ENCODE data around the gene CLIC3. TPM values are rescaled to one million over a fixed set of nuclear protein-coding genes. Genes with fewer than 3 reads are reported as not detected.

CLIC3 gene
- total and polyA plus RNA-seq, 11 donors: 1.5 to 16.7 (median 5.0) TPM

GRCh38 chr9:136981588-136982231 is 14.7 kb downstream of the CLIC3 start:
- Histone ChIP-seq H3K36me3 (no peaks in the 10 kb centered on the region), H3K4me1 (peaks cover 4 to 86% (median 45%) of the 10 kb centered on the region in 12 donors), H3K27me3 (peaks cover 0 to 36% (median 6%) of the 10 kb centered on the region in 9 donors), H3K4me3 (no peak overlapping the region), H3K27ac (peak overlapping the region; percentile 27 to 98 (median 84)), H3K9me3 (no peaks in the 10 kb centered on the region)
- intact Hi-C loops (cut with DNase I): loop anchor here in 2 of 10 donors (5.0 kb wide), 2 partner anchors 34 to 189 kb away; partner anchors contain the start of genes C8G (in 1 of the 2) and TMEM141 (in 1 of the 2)
- TF ChIP-seq CTCF (IDR thresholded peaks at IDR 0.05) (peak in 4 of 12 donors; percentile 9 to 38 (median 32)), POLR2A (IDR thresholded peaks at IDR 0.05) (peak in 1 of 2 donors; percentile 26)
- DNase-seq (peak; percentile 72 to 89 (median 85)), ATAC-seq (peak; percentile 10 to 61 (median 22))
- 27 to 48% (median 35%) methylated on average over 6 to 17 of the region's 17 CpGs for WGBS, 4 donors

- Histone ChIP-seq H3K4me1 (peaks cover 6 to 92% (median 52%) of the 10 kb centered on the region in 12 donors), H3K36me3 (no peaks in the 10 kb centered on the region), H3K27ac (peak overlapping the region; percentile 27 to 98 (median 84)), H3K27me3 (peaks cover 0 to 28% (median 6%) of the 10 kb centered on the region in 9 donors), H3K9me3 (no peaks in the 10 kb centered on the region), H3K4me3 (no peak overlapping the region)
- TF ChIP-seq POLR2A (IDR thresholded peaks at IDR 0.05): no peak
- no peak for TF ChIP-seq CTCF (IDR thresholded peaks at IDR 0.05)
- ATAC-seq: no peak
- WGBS, 4 donors: 57 to 74% (median 67%) methylated on average over 13 to 16 of the region's 16 CpGs
- intact Hi-C loops (cut with DNase I): loop anchor here in 2 of 10 donors (5.0 kb wide), 2 partner anchors 34 to 189 kb away; partner anchors contain the start of genes C8G (in 1 of the 2) and TMEM141 (in 1 of the 2)
- peak in 1 of 5 donors; percentile 37 for DNase-seq
Observed at GRCh38 chr9:136980669-136981478, 15.5 kb downstream of the CLIC3 start.

- no peaks in the 10 kb centered on the region for H3K9me3 ChIP-seq
- no peaks in the 10 kb centered on the region for H3K36me3 ChIP-seq
- intact Hi-C loops (cut with DNase I): loop anchor here in 2 of 10 donors (5.0 kb wide), 2 partner anchors 33 to 188 kb away; partner anchors contain the start of genes C8G (in 1 of the 2) and TMEM141 (in 1 of the 2)
- ATAC-seq: no peak
- TF ChIP-seq CTCF (IDR thresholded peaks at IDR 0.05) (no peak), POLR2A (IDR thresholded peaks at IDR 0.05) (no peak)
- peaks cover 10 to 92% (median 61%) of the 10 kb centered on the region in 12 donors for H3K4me1 ChIP-seq
- H3K27ac ChIP-seq: peak overlapping the region in 10 of 12 donors; percentile 32 to 98 (median 85)
- WGBS, 4 donors: 82 to 90% (median 88%) methylated on average over 17 to 26 of the region's 26 CpGs
- H3K27me3 ChIP-seq: peaks cover 0 to 19% (median 1%) of the 10 kb centered on the region in 9 donors
- peak in 1 of 5 donors; percentile 33 for DNase-seq
- H3K4me3 ChIP-seq: peak overlapping the region in 1 of 12 donors; percentile 47
Observed at GRCh38 chr9:136979769-136980587, 16.4 kb downstream of the CLIC3 start.
